ENCODE results near the gene ZYX. TPM values are rescaled to one million over a fixed set of nuclear protein-coding genes. Genes with fewer than 3 reads are reported as not detected.

The ZYX gene
- total RNA-seq, 1 experiment from 2014 or later, result 237 TPM

GRCh38 chr7:143389316-143390103 lies 8.4 kb downstream of the ZYX start:
- Mint-ChIP-seq H3K36me3 (ENCODE audit: insufficient read depth in 1 of 3, low read depth in 3 of 3) (peaks cover 37 to 67% (median 56%) of the 10 kb centered on the region in 3 experiments), H3K27ac (peak overlapping the region; percentile 61 to 92 (median 81); a peak in 5 of 7 replicates), H3K4me1 (peaks cover 4 to 7% of the 10 kb centered on the region in 2 experiments), H3K9me3 (no peaks in the 10 kb centered on the region), H3K4me3 (no peak overlapping the region), H3K27me3 (ENCODE audit: low read depth) (no peaks in the 10 kb centered on the region; the same call in 1 of the 2 replicates)
- Histone ChIP-seq H3K9me3 (ENCODE audit: control insufficient read depth, low read depth, low read length) (no peaks in the 10 kb centered on the region), H2BK15ac (ENCODE audit: low read depth, low read length) (no peak overlapping the region), H2AFZ (ENCODE audit: low read length) (no peak overlapping the region), H4K20me1 (ENCODE audit: control insufficient read depth, insufficient read depth, insufficient read length) (peaks cover 2% of the 10 kb centered on the region), H3K23me2 (ENCODE audit: insufficient read length, low read depth, low read length, poor library complexity, severe bottlenecking) (no peaks in the 10 kb centered on the region), H3K79me1 (ENCODE audit: insufficient read depth, low read depth, low read length, poor library complexity, severe bottlenecking) (no peaks in the 10 kb centered on the region), H3K9ac (ENCODE audit: extremely low read depth, insufficient read length, low read length) (no peak overlapping the region), H3K23ac (ENCODE audit: insufficient read length, low read depth, low read length) (no peak overlapping the region), H3K56ac (ENCODE audit: insufficient read length, low read depth, low read length) (no peak overlapping the region), H3K27ac (ENCODE audit: insufficient read length, low read depth, low read length) (no peak overlapping the region), H2BK20ac (ENCODE audit: low read depth, low read length, poor library complexity, severe bottlenecking) (no peak overlapping the region), H4K5ac (ENCODE audit: insufficient read length, low read depth, low read length) (no peak overlapping the region), H2BK5ac (ENCODE audit: insufficient read length, low read length) (no peak overlapping the region), H3K18ac (ENCODE audit: insufficient read length, low read depth, low read length) (no peak overlapping the region), H4K91ac (ENCODE audit: insufficient read length, low read depth, low read length) (no peak overlapping the region), H2AK5ac (ENCODE audit: insufficient read length, low read length) (no peak overlapping the region), H2BK120ac (ENCODE audit: low read depth, low read length, poor library complexity, severe bottlenecking) (no peak overlapping the region), H4K8ac (replicated peaks; ENCODE audit: insufficient read length, low read depth, low read length) (no peak overlapping the region), H3K4ac (ENCODE audit: low read depth, low read length) (no peak overlapping the region), H3K79me2 (ENCODE audit: insufficient read depth, low read length) (peaks cover 3% of the 10 kb centered on the region; the same call in 1 of the 2 replicates), H3K4me1 (ENCODE audit: insufficient read depth, low read length) (no peaks in the 10 kb centered on the region; the same call in 1 of the 2 replicates), H3K4me2 (ENCODE audit: insufficient read depth, insufficient read length, low read length) (no peak overlapping the region), H2BK12ac (ENCODE audit: insufficient read length, low read depth, low read length) (no peak overlapping the region), H3K14ac (ENCODE audit: insufficient read depth, low read length) (no peak overlapping the region), H3K27me3 (ENCODE audit: insufficient read depth, low read length) (no peaks in the 10 kb centered on the region), H3T11ph (ENCODE audit: low read length) (no peak overlapping the region)
- no peak for TF ChIP-seq CTCF (conservative IDR thresholded peaks at IDR 0.05)
- peak; percentile 43 for DNase-seq
- WGBS (ENCODE audit: extremely low coverage, insufficient read length, low lambda C conversion rate), result no CpG with 5 or more reads among the region's 15 CpGs
